HCT116 (cell line): ENCODE measurements around the gene ZFYVE19.
"Not testable (repeated sequence)": the region's sequence is repeated elsewhere in the genome, so short reads cannot be mapped to it uniquely, and the experiment has no call there.

ENCODE experiments used
- CBX3 ChIP-seq: IDR thresholded peaks from 2 replicates; pipeline ENCODE4 v1.6.1; 2012; ENCODE audit warnings: low read depth
- CEBPB ChIP-seq: IDR thresholded peaks from 2 replicates; pipeline ENCODE4 v1.6.1; 2012; ENCODE audit warnings: low read depth
- CTCF ChIP-seq, 3 experiments: fragments of 200-600 bp in 1 of 3; sonication (generic) in 1 of 3; IDR thresholded peaks in 2 of 3; conservative IDR thresholded peaks in 1 of 3; 2 replicates each; pipeline ENCODE4 v1.5.1; 2012 to 2017; ENCODE audit warnings: low read depth in 2 of 3, low read length in 2 of 3, antibody characterized with exemption in 1 of 3, borderline replicate concordance in 1 of 3, control low read depth in 1 of 3, mild to moderate bottlenecking in 1 of 3, mixed read lengths in 1 of 3, mixed run types in 1 of 3, moderate library complexity in 1 of 3; ENCODE audit not compliant: insufficient read depth in 1 of 3
- ELF1 ChIP-seq: IDR thresholded peaks from 2 replicates; pipeline ENCODE4 v1.6.1; 2012; ENCODE audit warnings: low read depth, borderline replicate concordance
- EZH2 ChIP-seq: fragments of 200-600 bp; sonication (generic); IDR thresholded peaks from 2 replicates; pipeline ENCODE4 v1.6.1; 2017; ENCODE audit warnings: antibody characterized with exemption, mixed run types
- MAX ChIP-seq: IDR thresholded peaks from 2 replicates; pipeline ENCODE4 v1.6.1; 2012
- REST ChIP-seq: IDR thresholded peaks from 2 replicates; pipeline ENCODE4 v1.6.1; 2012; ENCODE audit warnings: low read depth
- SRF ChIP-seq: IDR thresholded peaks from 2 replicates; pipeline ENCODE4 v1.6.1; 2012; ENCODE audit warnings: low read depth
- ZFX ChIP-seq: fragments of 450-650 bp; IDR thresholded peaks from 2 replicates; pipeline ENCODE4 v1.6.1; 2017

- not testable (repeated sequence) for TF ChIP-seq CTCF (IDR thresholded peaks at IDR 0.05 in 2 of 3, conservative IDR thresholded peaks at IDR 0.05 in 1 of 3; ENCODE audit: borderline replicate concordance in 1 of 3, insufficient read depth in 1 of 3, low read depth in 2 of 3, low read length in 2 of 3); MAX; SRF; EZH2; REST; ELF1; ZFX; CBX3; CEBPB
Observed at GRCh38 chr15:40861147-40861546, 54.3 kb downstream of the ZFYVE19 start.
